ENCODE measurements around the gene FBXO17.

FBXO17 gene

DNA sequence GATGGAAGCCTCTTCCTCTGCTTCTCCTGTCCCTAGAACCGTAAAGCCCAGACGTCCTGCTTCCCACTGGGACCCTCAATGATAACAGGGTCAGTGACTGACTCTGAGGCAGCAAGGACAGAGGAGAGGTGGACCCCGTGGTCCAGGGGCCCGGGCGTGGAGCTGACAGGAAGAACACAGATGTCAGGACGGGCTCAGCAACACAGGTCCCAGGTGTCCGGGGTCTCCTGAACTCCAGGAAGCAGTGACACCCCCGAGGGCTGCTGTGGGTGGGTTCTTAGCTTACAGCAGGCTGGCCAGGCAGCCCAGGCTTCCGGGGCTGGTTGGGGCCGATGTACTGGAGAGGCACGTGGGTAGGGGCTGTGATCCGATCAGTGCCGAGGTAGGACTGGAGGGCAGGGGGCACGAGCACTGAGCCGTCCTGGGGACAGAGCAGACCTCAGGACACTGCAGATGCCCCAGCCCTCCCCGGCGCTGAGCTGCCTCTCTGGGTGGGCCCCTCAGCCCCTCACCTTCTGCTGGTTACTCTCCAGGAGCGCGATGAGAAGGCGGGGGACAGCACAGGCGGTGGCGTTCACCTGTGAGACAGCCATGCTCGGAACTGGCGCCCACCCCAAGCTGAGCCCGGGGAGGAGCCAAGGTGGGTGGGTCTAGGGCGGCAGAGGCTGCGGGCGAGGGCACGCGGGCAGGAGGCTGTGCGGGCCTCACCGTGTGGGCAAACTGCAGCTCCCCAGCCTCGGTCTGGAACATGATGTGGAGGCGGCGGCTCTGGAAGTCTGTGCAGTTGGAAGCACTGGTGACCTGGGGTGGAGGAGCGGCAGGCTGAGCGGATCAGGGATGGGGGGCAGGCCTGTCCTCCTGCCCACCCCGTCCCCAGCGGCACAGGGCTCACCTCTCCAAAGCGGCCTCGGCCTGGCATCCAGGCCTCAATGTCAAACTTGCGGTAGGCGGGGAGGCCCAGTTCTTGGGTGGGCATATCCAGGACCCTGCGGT lies 59.9 kb downstream of the FBXO17 start:
- no peak for FAIRE-seq

- no peak for FAIRE-seq
These were observed 61.6 kb downstream of the FBXO17 start for GRCh38 chr19:38913958-38914357.

GRCh38 chr19:38912600-38913514 lies 62.7 kb downstream of the FBXO17 start:
- FAIRE-seq, result no peak

DNA sequence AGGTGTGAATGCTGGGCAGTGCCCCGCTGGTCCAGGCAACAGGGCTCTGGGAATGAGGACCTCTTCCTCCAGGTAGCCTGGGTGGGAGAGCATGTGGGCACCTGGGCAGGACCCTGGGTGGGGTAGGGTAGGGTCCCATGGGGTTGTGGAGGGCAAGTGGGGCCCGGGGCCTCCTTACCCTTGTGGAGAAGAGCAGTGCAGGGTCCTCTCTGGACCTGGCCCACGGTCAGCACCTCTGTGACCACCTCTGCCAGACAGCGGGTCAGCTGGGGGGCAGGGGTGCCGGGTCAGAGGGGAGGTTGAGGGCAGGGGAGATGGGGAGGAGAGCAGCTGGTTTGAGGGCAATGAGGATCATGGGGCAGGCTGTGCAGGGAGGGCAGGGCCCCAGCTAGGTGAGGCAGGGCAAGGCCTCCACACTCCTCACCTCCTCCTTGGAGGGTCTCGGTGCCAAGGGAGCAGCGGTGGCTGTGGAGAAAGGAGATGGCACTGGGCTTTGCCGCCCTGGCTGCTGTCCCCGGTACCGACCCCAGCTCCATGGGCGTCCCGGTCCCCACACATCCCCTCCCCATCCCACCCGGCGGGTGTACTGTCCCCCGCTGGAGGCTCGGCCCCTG lies 64.0 kb downstream of the FBXO17 start:
- FAIRE-seq, result no peak

- FAIRE-seq, result no peak
These were observed 65.1 kb downstream of the FBXO17 start for GRCh38 chr19:38910488-38910887.

DNA sequence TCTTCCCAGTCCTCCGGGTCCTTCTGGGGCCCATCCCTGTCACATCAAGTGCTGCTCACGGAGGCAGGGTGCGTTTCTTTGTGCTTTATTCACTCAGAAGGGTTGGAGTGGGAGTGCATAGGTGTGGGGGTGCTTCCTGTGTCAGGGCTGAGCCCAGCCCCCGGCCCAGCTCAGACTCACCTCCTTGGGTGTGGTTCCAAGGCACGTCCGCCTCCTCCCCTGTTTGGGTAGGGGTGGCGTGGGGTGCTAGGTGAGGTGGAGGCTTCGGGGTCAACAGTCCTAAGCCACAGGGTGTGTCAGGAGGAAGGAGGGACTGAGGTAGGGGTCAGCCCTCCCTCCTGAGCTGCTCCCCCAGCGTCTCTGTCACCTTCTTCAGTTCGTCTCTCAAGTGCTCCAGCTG lies 66.6 kb downstream of the FBXO17 start:
- no peak for FAIRE-seq

DNA sequence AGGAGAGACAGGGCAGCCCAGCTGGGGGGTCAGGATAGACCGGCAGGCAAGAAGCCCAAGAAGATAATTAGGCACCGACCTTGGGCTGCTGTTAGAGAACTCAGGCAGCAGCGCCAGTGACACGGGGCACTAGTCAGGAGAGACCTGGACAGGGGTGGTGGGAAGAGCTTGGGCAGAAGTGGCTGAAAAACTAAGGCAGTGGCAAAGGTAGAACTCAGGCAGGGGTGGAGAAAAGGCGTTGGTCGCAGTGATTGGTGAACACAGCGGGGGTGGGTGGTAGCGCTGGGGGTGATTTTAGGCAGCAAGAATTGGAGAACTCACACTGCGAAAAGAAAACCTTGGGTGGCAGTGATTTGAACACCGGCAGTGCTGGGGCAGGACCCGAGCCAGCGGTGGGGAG lies 67.9 kb downstream of the FBXO17 start:
- FAIRE-seq, result no peak

DNA sequence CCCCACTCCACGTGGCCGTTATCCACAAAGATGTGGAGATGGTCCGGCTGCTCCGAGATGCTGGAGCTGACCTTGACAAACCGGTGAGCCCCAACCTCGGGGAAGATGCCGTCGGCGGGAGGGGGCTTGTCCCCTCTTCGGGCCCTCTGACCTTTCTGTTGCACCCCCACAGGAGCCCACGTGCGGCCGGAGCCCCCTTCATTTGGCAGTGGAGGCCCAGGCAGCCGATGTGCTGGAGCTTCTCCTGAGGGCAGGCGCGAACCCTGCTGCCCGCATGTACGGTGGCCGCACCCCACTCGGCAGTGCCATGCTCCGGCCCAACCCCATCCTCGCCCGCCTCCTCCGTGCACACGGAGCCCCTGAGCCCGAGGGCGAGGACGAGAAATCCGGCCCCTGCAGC lies 68.3 kb downstream of the FBXO17 start:
- FAIRE-seq, result no peak

GRCh38 chr19:38905620-38906019 lies 69.9 kb downstream of the FBXO17 start:
- no peak for FAIRE-seq

- no peak for FAIRE-seq
These were observed 70.7 kb downstream of the FBXO17 start for GRCh38 chr19:38904581-38905539.

GRCh38 chr19:38901683-38902082 lies 73.9 kb downstream of the FBXO17 start:
- no peak for FAIRE-seq

DNA sequence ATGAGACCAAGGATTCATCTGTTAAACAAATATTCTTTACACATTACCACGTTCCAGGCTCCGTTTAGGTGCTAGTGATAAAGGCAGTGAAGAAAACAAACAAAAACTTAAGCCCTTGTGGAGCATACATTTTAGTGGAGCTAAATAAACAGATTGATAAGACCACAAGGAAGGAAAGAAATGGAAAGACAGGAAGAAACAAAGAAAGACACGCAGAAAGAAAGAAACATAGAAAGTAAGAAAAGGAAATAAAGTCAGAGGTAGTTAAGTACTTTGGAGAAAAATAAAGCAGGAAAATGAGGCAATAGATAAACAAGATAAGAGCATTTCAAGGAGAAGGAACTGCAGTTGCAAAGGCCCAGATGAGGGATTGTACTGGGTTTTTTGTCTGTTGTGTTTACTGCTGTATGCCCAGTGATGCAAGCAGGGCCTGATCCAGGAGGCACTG lies 74.8 kb downstream of the FBXO17 start:
- no peak for FAIRE-seq

DNA sequence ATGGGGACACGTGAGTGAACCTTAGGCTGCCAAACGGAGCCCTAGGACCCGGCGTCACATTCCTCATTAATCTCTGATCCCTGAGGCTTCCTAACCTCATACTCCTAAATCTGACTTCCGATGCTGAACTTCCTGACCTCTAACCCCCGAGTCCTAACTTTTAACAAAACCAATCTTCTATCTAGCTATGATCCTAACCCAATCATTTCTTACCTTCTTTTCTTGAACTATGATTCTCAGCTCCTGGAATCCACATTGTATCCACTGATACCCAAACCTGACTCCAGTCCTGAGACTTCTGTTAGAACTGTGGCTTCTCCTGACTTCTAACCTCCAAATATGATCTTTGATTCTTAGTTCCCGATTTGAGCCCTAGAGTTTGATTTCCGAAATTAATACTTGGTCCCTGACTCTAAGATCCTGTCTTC lies 75.3 kb downstream of the FBXO17 start:
- FAIRE-seq, result no peak

GRCh38 chr19:38899447-38900201 lies 75.9 kb downstream of the FBXO17 start, which contains the start of the genes NFKBIB and SIRT2:
TSS of gene NFKBIB (plus strand) at chr19:38899969. CDS start at chr19:38900033, 64 bp downstream.
TSS of gene SIRT2 (minus strand) at chr19:38899618. CDS start at chr19:38899521, 97 bp downstream.
- peak; percentile 86 for FAIRE-seq

GRCh38 chr19:38898788-38899446 lies 76.6 kb downstream of the FBXO17 start:
- no peak for FAIRE-seq

DNA sequence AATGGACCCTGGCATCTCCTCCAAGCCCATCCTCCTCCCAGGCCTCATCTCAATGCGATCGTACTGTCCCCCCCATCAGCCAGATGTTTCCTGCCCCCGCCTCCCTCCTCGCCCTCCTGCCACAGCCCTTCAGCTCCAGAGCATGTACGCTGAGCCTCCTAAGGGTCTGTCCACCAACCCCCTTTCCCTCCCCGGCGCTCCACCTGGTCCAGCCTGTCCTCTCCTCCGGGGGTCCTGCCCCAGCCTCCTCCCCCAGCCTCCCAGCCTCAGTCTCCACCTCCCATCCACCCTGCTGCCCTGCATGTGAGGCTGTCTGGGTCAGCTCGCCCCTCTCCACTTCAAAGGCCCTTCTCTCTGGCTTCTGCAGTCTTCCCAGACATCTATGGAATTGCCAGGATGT lies 80.6 kb downstream of the FBXO17 start:
- no peak for FAIRE-seq

- FAIRE-seq, result no peak
These were observed 82.2 kb downstream of the FBXO17 start for GRCh38 chr19:38893341-38893771.

- FAIRE-seq, result no peak
These were observed 82.7 kb downstream of the FBXO17 start for GRCh38 chr19:38892841-38893240.

GRCh38 chr19:38891771-38892170 lies 83.8 kb downstream of the FBXO17 start:
- FAIRE-seq, result no peak

Measured in colon (tissue), 2 donors.